H1 (cell line): Measurements from ENCODE around the gene B3GALT6. TPM values are rescaled to one million over a fixed set of nuclear protein-coding genes. Genes with fewer than 3 reads are reported as not detected.

Experiments
- CTCF ChIA-PET: fragments of 300-600 bp; sonication (Branson Sonifier 250); formaldehyde crosslinking; loops from one replicate; lab custom pipeline; 2021; ENCODE audit not compliant: partially characterized antibody; lab: Charles Lee
- POLR2A ChIA-PET: fragments of 300-600 bp; sonication (Branson Sonifier 250); formaldehyde crosslinking; loops from one replicate; lab custom pipeline; 2021; ENCODE audit warnings: inconsistent platforms; ENCODE audit not compliant: partially characterized antibody; lab: Charles Lee
- DNase-seq, 2 experiments: peaks; one replicate each; pipeline versions ENCODE4 v3.0.0 to v3.0.0-alpha.2; 2010 to 2022; ENCODE audit warnings: low spot score in 2 of 2, low read depth in 1 of 2, mixed read lengths in 1 of 2
- FAIRE-seq: peaks from 2 replicates; lab custom pipeline; 2011; peaks lifted over from hg19 to GRCh38; lab: Jason Lieb, UNC
- H2AFZ ChIP-seq: 2 replicates; pipeline ENCODE4 v1.8.1; 2012; ENCODE audit warnings: low read length, inconsistent platforms
- H2AK5ac ChIP-seq: 2 replicates; pipeline ENCODE4 v1.6.1; 2013; ENCODE audit warnings: low read depth, low read length
- H2BK120ac ChIP-seq: replicated peaks from 2 replicates; pipeline ENCODE3; 2013; ENCODE audit warnings: low read depth, low read length, inconsistent platforms
- H2BK12ac ChIP-seq: 2 replicates; pipeline ENCODE4 v1.6.1; 2013; ENCODE audit warnings: low read depth, low read length
- H2BK15ac ChIP-seq: 2 replicates; pipeline ENCODE4 v1.6.1; 2013; ENCODE audit warnings: low read length
- H2BK20ac ChIP-seq: 2 replicates; pipeline ENCODE4 v1.6.1; 2013; ENCODE audit warnings: low read length
- H2BK5ac ChIP-seq: 2 replicates; pipeline ENCODE4 v1.6.1; 2013; ENCODE audit warnings: low read depth, low read length
- H3K14ac ChIP-seq: 2 replicates; pipeline ENCODE4 v1.6.1; 2013; ENCODE audit warnings: inconsistent platforms; ENCODE audit not compliant: insufficient read length
- H3K18ac ChIP-seq: 2 replicates; pipeline ENCODE4 v1.6.1; 2013; ENCODE audit warnings: low read length; ENCODE audit errors: extremely low read depth
- H3K23ac ChIP-seq: 2 replicates; pipeline ENCODE4 v1.6.1; 2013; ENCODE audit warnings: inconsistent platforms; ENCODE audit not compliant: insufficient read length
- H3K23me2 ChIP-seq: 2 replicates; pipeline ENCODE4 v1.6.1; 2013; ENCODE audit warnings: low read depth, low read length
- H3K27ac ChIP-seq: 2 replicates; pipeline ENCODE4 v1.6.1; 2011; ENCODE audit warnings: low read depth, low read length, inconsistent platforms
- H3K27me3 ChIP-seq, 4 experiments: replicated peaks in 1 of 4; 1 replicate in 1 of 4; 2 replicates in 3 of 4; pipeline versions ENCODE4 v1.6.1 to v1.8.1; 2011 to 2013; ENCODE audit warnings: low read length in 3 of 4, mild to moderate bottlenecking in 3 of 4, inconsistent platforms in 2 of 4, mixed read lengths in 2 of 4, moderate library complexity in 1 of 4; ENCODE audit not compliant: control insufficient read depth in 3 of 4, insufficient read depth in 3 of 4; ENCODE audit errors: extremely low read depth in 1 of 4
- H3K36me3 ChIP-seq, 4 experiments: 2 replicates each; pipeline versions ENCODE4 v1.6.1 to v1.8.1; 2011 to 2013; ENCODE audit warnings: mild to moderate bottlenecking in 4 of 4, low read length in 3 of 4, moderate library complexity in 2 of 4, control low read depth in 1 of 4, inconsistent platforms in 1 of 4; ENCODE audit not compliant: insufficient read depth in 4 of 4, control insufficient read depth in 2 of 4
- H3K4ac ChIP-seq: replicated peaks from 2 replicates; pipeline ENCODE3; 2013; ENCODE audit warnings: low read length, low read depth, mixed read lengths, inconsistent platforms; ENCODE audit not compliant: insufficient read length
- H3K4me1 ChIP-seq, 4 experiments: replicated peaks in 1 of 4; 1 replicate in 1 of 4; 2 replicates in 3 of 4; pipeline versions ENCODE4 v1.6.1 to v1.8.1; 2011 to 2013; ENCODE audit warnings: low read length in 3 of 4, inconsistent platforms in 2 of 4, mixed read lengths in 1 of 4; ENCODE audit not compliant: insufficient read depth in 4 of 4, control insufficient read depth in 3 of 4
- H3K4me2 ChIP-seq, 2 experiments: 2 replicates each; pipeline versions ENCODE4 v1.6.1 to v1.8.1; 2011 to 2013; ENCODE audit warnings: low read depth in 2 of 2, low read length in 2 of 2, control low read depth in 1 of 2, inconsistent platforms in 1 of 2, mild to moderate bottlenecking in 1 of 2; ENCODE audit not compliant: insufficient read depth in 1 of 2
- H3K4me3 ChIP-seq, 4 experiments: fragments of 200-600, 300-600 bp in 1 of 4; sonication (generic), shearing (Covaris generic), sonication (Bioruptor Twin) in 1 of 4; 2 replicates each; pipeline versions ENCODE4 v1.5.1 to v1.8.1; 2011 to 2016; ENCODE audit warnings: low read length in 4 of 4, low read depth in 3 of 4, control low read depth in 2 of 4, inconsistent platforms in 2 of 4, mild to moderate bottlenecking in 2 of 4, mixed read lengths in 1 of 4, moderate library complexity in 1 of 4; ENCODE audit not compliant: insufficient read depth in 2 of 4; ENCODE audit errors: extremely low read depth in 1 of 4
- H3K56ac ChIP-seq: replicated peaks from 2 replicates; pipeline ENCODE3; 2013; ENCODE audit warnings: low read depth, mild to moderate bottlenecking, mixed read lengths, low read length, inconsistent platforms; ENCODE audit not compliant: insufficient read length
- H3K79me1 ChIP-seq: 2 replicates; pipeline ENCODE4 v1.6.1; 2013; ENCODE audit warnings: low read depth, low read length, control low read depth
- H3K79me2 ChIP-seq, 2 experiments: 2 replicates each; pipeline versions ENCODE4 v1.6.1 to v1.8.1; 2012 to 2013; ENCODE audit warnings: low read length in 2 of 2, mild to moderate bottlenecking in 2 of 2, inconsistent platforms in 1 of 2; ENCODE audit not compliant: insufficient read depth in 2 of 2, control insufficient read depth in 1 of 2
- H3K9ac ChIP-seq, 4 experiments: replicated peaks in 1 of 4; 1 replicate in 1 of 4; 2 replicates in 3 of 4; pipeline versions ENCODE4 v1.6.1 to v1.8.1; 2011 to 2013; ENCODE audit warnings: low read depth in 3 of 4, low read length in 3 of 4, control low read depth in 2 of 4, mild to moderate bottlenecking in 2 of 4, moderate library complexity in 2 of 4, inconsistent platforms in 1 of 4; ENCODE audit errors: extremely low read depth in 1 of 4
- H3K9me3 ChIP-seq, 2 experiments: 2 replicates each; pipeline versions ENCODE4 v1.6.1 to v1.8.1; 2012 to 2013; ENCODE audit warnings: mild to moderate bottlenecking in 2 of 2, moderate library complexity in 2 of 2, control low read depth in 1 of 2, inconsistent platforms in 1 of 2, low read depth in 1 of 2, low read length in 1 of 2, mixed read lengths in 1 of 2; ENCODE audit not compliant: insufficient read depth in 2 of 2
- H4K20me1 ChIP-seq, 2 experiments: replicated peaks in 1 of 2; 2 replicates each; pipeline versions ENCODE3 to v1.8.1; 2011 to 2013; ENCODE audit warnings: inconsistent platforms in 2 of 2, low read length in 2 of 2, mild to moderate bottlenecking in 1 of 2; ENCODE audit not compliant: insufficient read depth in 2 of 2, control insufficient read depth in 1 of 2
- H4K5ac ChIP-seq: 2 replicates; pipeline ENCODE4 v1.6.1; 2013; ENCODE audit warnings: low read length, low read depth, mixed read lengths, inconsistent platforms; ENCODE audit not compliant: insufficient read length
- H4K8ac ChIP-seq: 2 replicates; pipeline ENCODE4 v1.8.0; 2013; ENCODE audit warnings: mild to moderate bottlenecking, moderate library complexity, low read length, inconsistent platforms; ENCODE audit not compliant: insufficient read depth; ENCODE audit errors: extremely low read depth
- H4K91ac ChIP-seq: replicated peaks from 2 replicates; pipeline ENCODE3; 2013; ENCODE audit warnings: low read length, mixed read lengths, inconsistent platforms; ENCODE audit not compliant: insufficient read length
- CREB1 ChIP-seq: IDR thresholded peaks from 2 replicates; pipeline ENCODE4 v1.6.1; 2012; ENCODE audit warnings: inconsistent platforms
- EGR1 ChIP-seq: IDR thresholded peaks from 2 replicates; pipeline ENCODE4 v1.6.1; 2011; ENCODE audit warnings: low read depth, low read length, borderline replicate concordance
- GTF2F1 ChIP-seq: IDR thresholded peaks from 2 replicates; pipeline ENCODE4 v1.6.1; 2012; ENCODE audit warnings: low read depth, low read length, improper control_type of control experiment, borderline replicate concordance
- KDM5A ChIP-seq: fragments of 200-600 bp; IDR thresholded peaks from 2 replicates; pipeline ENCODE4 v1.7.1; 2012; ENCODE audit warnings: mild to moderate bottlenecking, low read length, inconsistent platforms, mixed read lengths
- MAFK ChIP-seq: IDR thresholded peaks from 2 replicates; pipeline ENCODE4 v1.6.1; 2012; ENCODE audit warnings: low read depth, mild to moderate bottlenecking, improper control_type of control experiment, low read length
- RAD21 ChIP-seq, 2 experiments: IDR thresholded peaks in 1 of 2; conservative IDR thresholded peaks in 1 of 2; 2 replicates each; pipeline ENCODE4 v1.6.1; 2011; ENCODE audit warnings: low read depth in 2 of 2, low read length in 2 of 2, improper control_type of control experiment in 1 of 2, inconsistent platforms in 1 of 2, mild to moderate bottlenecking in 1 of 2, moderate library complexity in 1 of 2
- SIRT6 ChIP-seq: IDR thresholded peaks from one replicate; pipeline ENCODE4 v1.7.1; 2012; ENCODE audit warnings: low read length, inconsistent platforms
- SP1 ChIP-seq: IDR thresholded peaks from 2 replicates; pipeline ENCODE4 v1.6.1; 2011; ENCODE audit warnings: low read depth, low read length
- TAF7 ChIP-seq: optimal IDR thresholded peaks from 2 replicates; pipeline ENCODE3; 2011; ENCODE audit warnings: low read depth, mild to moderate bottlenecking, inconsistent platforms, low read length, moderate library complexity, borderline replicate concordance
- TBP ChIP-seq: IDR thresholded peaks from 2 replicates; pipeline ENCODE4 v1.6.1; 2011; ENCODE audit warnings: low read depth, low read length, improper control_type of control experiment
- TEAD4 ChIP-seq: IDR thresholded peaks from 2 replicates; pipeline ENCODE4 v1.6.1; 2012; ENCODE audit warnings: low read depth, low read length, inconsistent platforms, mixed read lengths
- WGBS, 2 experiments: shearing (Covaris generic) in 1 of 2; methylation state at CpG; one replicate each; pipeline versions ENCODE4 v1.1.6 to v1.1.7; 2013 to 2015; ENCODE audit warnings: low lambda C conversion rate in 2 of 2, mixed read lengths in 2 of 2, inconsistent platforms in 1 of 2, low coverage in 1 of 2, missing lambda C conversion rate in 1 of 2; ENCODE audit not compliant: insufficient replicate concordance in 2 of 2, insufficient coverage in 1 of 2, insufficient read length in 1 of 2; ENCODE audit errors: extremely low coverage in 1 of 2, missing lambda C conversion rate in 1 of 2; 5-methylcytosine and 5-hydroxymethylcytosine counted together
- polyA plus RNA-seq, 7 experiments: library from polyadenylated mRNA; depleted of rRNA in 3 of 7; stranded (reverse) in 5 of 7; unstranded in 2 of 7; fragments of >200 nt in 5 of 7; fragments of 200-250 nt in 2 of 7; gene quantifications; 1 replicate in 5 of 7; 2 replicates in 1 of 7; 4 replicates in 1 of 7; pipeline versions ENCODE4 v1.2.1 to v1.2.3, GENCODE V29; 2011 to 2013; ENCODE audit warnings: missing spikeins in 2 of 7, mixed read lengths in 2 of 7
- total RNA-seq: library from RNA; stranded (reverse); fragmentation: NEBNext Ultra II Directional; extraction: Animal tissue kit (Norgen Biotek cat#: 25700); gene quantifications from 2 replicates; pipeline ENCODE4 v1.2.1, GENCODE V29; 2021
- TF ChIP-seq, protein P1 (sequence below): IDR thresholded peaks from 2 replicates; pipeline ENCODE4 v1.6.1; 2012; ENCODE audit warnings: inconsistent platforms
- TF ChIP-seq, protein P2 (sequence below): IDR thresholded peaks from 2 replicates; pipeline ENCODE4 v1.6.1; 2012; ENCODE audit warnings: low read length, inconsistent platforms

B3GALT6 gene
- total and polyA plus RNA-seq, 2 of the 8 experiments (the other 6 are each of a cell fraction or from before 2014, with no cell fraction given), result 18.4 to 20.4 TPM

DNA sequence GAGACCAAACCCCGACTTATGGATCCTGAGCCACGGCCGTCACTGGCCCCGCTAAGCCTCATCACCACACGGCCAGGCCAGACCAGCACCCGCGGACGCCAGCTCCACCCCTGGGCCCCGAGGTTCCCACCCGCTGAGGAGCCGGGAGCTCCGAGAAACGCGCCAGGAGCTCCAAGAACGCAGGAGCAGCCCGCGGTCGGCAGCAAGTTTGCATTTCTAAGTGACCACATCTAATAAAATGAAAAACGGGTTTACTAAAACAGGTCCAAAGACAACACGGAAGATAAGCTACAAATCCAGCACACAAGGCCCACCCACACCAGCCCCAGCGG is 22.6 kb downstream of the B3GALT6 start:
- H3K14ac ChIP-seq, result no peak overlapping the region
- H4K8ac ChIP-seq, result peak overlapping the region; percentile 68; the same call in 1 of the 2 replicates
- H3K4me3 ChIP-seq, result no peak overlapping the region
- no peaks in the 10 kb centered on the region for H3K23me2 ChIP-seq
- H4K5ac ChIP-seq, result no peak overlapping the region
- H2BK15ac ChIP-seq, result no peak overlapping the region
- no peak overlapping the region for H3K4me2 ChIP-seq
- CTCF ChIA-PET, result interaction anchor here (0.7 to 1.7 kb wide), 6 partner anchors 9 to 133 kb away, joined by 3 to 7 read pairs (median 4); no protein-coding TSS in a partner anchor
- H3K23ac ChIP-seq, result no peak overlapping the region
- peaks cover 0 to 5% of the 10 kb centered on the region in 2 experiments; a peak in 1 of 4 replicates for H3K79me2 ChIP-seq
- no peak for FAIRE-seq
- TF ChIP-seq SP1 (no peak), TEAD4 (no peak), RAD21 (IDR thresholded peaks at IDR 0.05 in 1 of 2, conservative IDR thresholded peaks at IDR 0.05 in 1 of 2; ENCODE audit: low read depth in 2 of 2, low read length in 2 of 2) (no peak), KDM5A (no peak), CREB1 (no peak), TAF7 (no peak), TBP (no peak), GTF2F1 (no peak), MAFK (no peak), SIRT6 (no peak), EGR1 (no peak)
- TF ChIP-seq, protein P1, sequence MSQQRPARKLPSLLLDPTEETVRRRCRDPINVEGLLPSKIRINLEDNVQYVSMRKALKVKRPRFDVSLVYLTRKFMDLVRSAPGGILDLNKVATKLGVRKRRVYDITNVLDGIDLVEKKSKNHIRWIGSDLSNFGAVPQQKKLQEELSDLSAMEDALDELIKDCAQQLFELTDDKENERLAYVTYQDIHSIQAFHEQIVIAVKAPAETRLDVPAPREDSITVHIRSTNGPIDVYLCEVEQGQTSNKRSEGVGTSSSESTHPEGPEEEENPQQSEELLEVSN, result no peak
- TF ChIP-seq, protein P2, sequence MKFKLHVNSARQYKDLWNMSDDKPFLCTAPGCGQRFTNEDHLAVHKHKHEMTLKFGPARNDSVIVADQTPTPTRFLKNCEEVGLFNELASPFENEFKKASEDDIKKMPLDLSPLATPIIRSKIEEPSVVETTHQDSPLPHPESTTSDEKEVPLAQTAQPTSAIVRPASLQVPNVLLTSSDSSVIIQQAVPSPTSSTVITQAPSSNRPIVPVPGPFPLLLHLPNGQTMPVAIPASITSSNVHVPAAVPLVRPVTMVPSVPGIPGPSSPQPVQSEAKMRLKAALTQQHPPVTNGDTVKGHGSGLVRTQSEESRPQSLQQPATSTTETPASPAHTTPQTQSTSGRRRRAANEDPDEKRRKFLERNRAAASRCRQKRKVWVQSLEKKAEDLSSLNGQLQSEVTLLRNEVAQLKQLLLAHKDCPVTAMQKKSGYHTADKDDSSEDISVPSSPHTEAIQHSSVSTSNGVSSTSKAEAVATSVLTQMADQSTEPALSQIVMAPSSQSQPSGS, result no peak
- no peak overlapping the region for H2AFZ ChIP-seq
- H3K27me3 ChIP-seq, result no peaks in the 10 kb centered on the region
- peaks cover 0 to 14% (median 8%) of the 10 kb centered on the region in 4 experiments; a peak in 6 of 7 replicates for H3K4me1 ChIP-seq
- H3K9me3 ChIP-seq, result no peaks in the 10 kb centered on the region
- POLR2A ChIA-PET, result no interaction called here
- H3K9ac ChIP-seq, result no peak overlapping the region
- H2BK12ac ChIP-seq, result no peak overlapping the region
- no peak overlapping the region for H2BK120ac ChIP-seq
- 95% methylated on average over 21 of the region's 21 CpGs; no CpG with 5 or more reads in 1 of the 2 experiments for WGBS, 2 experiments
- no peak overlapping the region for H3K27ac ChIP-seq
- H2BK5ac ChIP-seq, result no peak overlapping the region
- no peak overlapping the region for H3K18ac ChIP-seq
- peaks cover 8% of the 10 kb centered on the region for H3K79me1 ChIP-seq
- no peak overlapping the region for H2BK20ac ChIP-seq
- H3K4ac ChIP-seq, result no peak overlapping the region
- H4K91ac ChIP-seq, result no peak overlapping the region
- H4K20me1 ChIP-seq, result peaks cover 4 to 17% of the 10 kb centered on the region in 2 experiments
- peaks cover 0 to 32% (median 17%) of the 10 kb centered on the region in 4 experiments; a peak in 7 of 8 replicates for H3K36me3 ChIP-seq
- DNase-seq, result no peak
- no peak overlapping the region for H3K56ac ChIP-seq
- no peak overlapping the region for H2AK5ac ChIP-seq
